Smooth muscle cell (in vitro differentiated cells): Measurements from ENCODE around the gene TPO. TPM values are rescaled to one million over a fixed set of nuclear protein-coding genes. Genes with fewer than 3 reads are reported as not detected.

Source experiments
- DNase-seq: peaks from one replicate; lab custom pipeline; 2025; ENCODE audit not compliant: unreplicated experiment; lab: John Stamatoyannopoulos, UW
- H2AFZ ChIP-seq: fragments of 200-600 bp; sonication (generic); 2 replicates; pipeline ENCODE4 v1.6.0; 2016; ENCODE audit warnings: antibody characterized with exemption, low read depth, mild to moderate bottlenecking
- H3F3A ChIP-seq: fragments of 200-600 bp; sonication (generic); 2 replicates; pipeline ENCODE4 v1.6.0; 2017; ENCODE audit warnings: antibody characterized with exemption, low read depth
- H3K27ac ChIP-seq: fragments of 200-600 bp; sonication (generic); 2 replicates; pipeline ENCODE4 v1.5.1; 2016; ENCODE audit warnings: low read depth, mild to moderate bottlenecking
- H3K27me3 ChIP-seq: fragments of 200-600 bp; sonication (generic); 2 replicates; pipeline ENCODE4 v1.6.1; 2016; ENCODE audit warnings: low read depth, mild to moderate bottlenecking
- H3K36me3 ChIP-seq: fragments of 200-600 bp; sonication (generic); 2 replicates; pipeline ENCODE4 v1.5.1; 2016; ENCODE audit warnings: low read depth
- H3K4me1 ChIP-seq: fragments of 200-600 bp; sonication (generic); 2 replicates; pipeline ENCODE4 v1.5.1; 2016; ENCODE audit warnings: low read depth
- H3K4me2 ChIP-seq: fragments of 200-600 bp; sonication (generic); 2 replicates; pipeline ENCODE4 v1.6.0; 2016; ENCODE audit warnings: mild to moderate bottlenecking
- H3K4me3 ChIP-seq: fragments of 200-600 bp; sonication (generic); 2 replicates; pipeline ENCODE4 v1.5.1; 2016; ENCODE audit warnings: mild to moderate bottlenecking
- H3K79me2 ChIP-seq: fragments of 200-600 bp; sonication (generic); 2 replicates; pipeline ENCODE4 v1.6.0; 2016; ENCODE audit warnings: low read depth, mild to moderate bottlenecking
- H3K9ac ChIP-seq: fragments of 200-600 bp; sonication (generic); 2 replicates; pipeline ENCODE4 v1.6.0; 2016; ENCODE audit warnings: low read depth
- H3K9me3 ChIP-seq: fragments of 200-600 bp; sonication (generic); replicated peaks from 2 replicates; pipeline ENCODE4 v1.5.1; 2016; ENCODE audit warnings: low read depth
- H4K20me1 ChIP-seq: fragments of 200-600 bp; sonication (generic); 2 replicates; pipeline ENCODE4 v1.6.0; 2016; ENCODE audit warnings: low read depth
- WGBS: methylation state at CpG from one replicate; pipeline ENCODE4 v1.1.7; 2016; ENCODE audit warnings: low lambda C conversion rate; 5-methylcytosine and 5-hydroxymethylcytosine counted together
- polyA plus RNA-seq: library from polyadenylated mRNA; unstranded; fragments of >200 nt; fragmentation: Nextera tagmentation; extraction: Ambion mirVana; gene quantifications from 2 replicates; pipeline ENCODE4 v1.2.1, GENCODE V29; 2016
- total RNA-seq: library from RNA; depleted of rRNA; stranded (reverse); fragments of >200 nt; gene quantifications from 2 replicates; pipeline ENCODE4 v1.2.3, GENCODE V29; 2014
- TF ChIP-seq, protein P1 (sequence below): fragments of 200-600 bp; sonication (generic); IDR thresholded peaks from 2 replicates; pipeline ENCODE4 v1.5.1; 2017; ENCODE audit warnings: borderline replicate concordance, mild to moderate bottlenecking, antibody characterized with exemption; ENCODE audit not compliant: insufficient read depth, poor library complexity, severe bottlenecking

Gene TPO
- total and polyA plus RNA-seq, 2 experiments from 2014 or later, result not detected

DNA sequence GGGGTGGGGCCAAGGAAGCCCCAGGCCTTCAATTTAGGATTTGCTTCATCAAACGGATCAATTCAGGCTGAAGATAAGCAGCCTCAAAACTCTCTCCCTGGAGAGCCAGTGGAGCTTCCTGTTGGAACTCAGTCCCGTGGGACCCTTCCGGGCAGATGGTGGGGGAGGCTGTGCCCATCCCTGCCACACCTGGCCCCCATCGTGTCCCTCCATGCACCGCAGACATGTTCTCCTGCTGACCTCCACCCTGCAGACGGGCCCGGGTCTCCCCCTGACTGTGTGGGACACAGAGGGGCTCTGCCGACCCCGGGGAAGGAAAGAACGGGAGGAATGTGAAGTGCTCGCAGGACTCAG is 144.2 kb downstream of the TPO start:
- no peak overlapping the region for H3K9ac ChIP-seq
- H3K79me2 ChIP-seq, result no peaks in the 10 kb centered on the region
- H2AFZ ChIP-seq, result no peak overlapping the region
- no peaks in the 10 kb centered on the region for H3K36me3 ChIP-seq
- peaks cover 6% of the 10 kb centered on the region for H3K4me1 ChIP-seq
- no peak overlapping the region for H3K4me2 ChIP-seq
- H4K20me1 ChIP-seq, result no peaks in the 10 kb centered on the region
- no peaks in the 10 kb centered on the region for H3K9me3 ChIP-seq
- no peak overlapping the region for H3K27ac ChIP-seq
- TF ChIP-seq, protein P1, sequence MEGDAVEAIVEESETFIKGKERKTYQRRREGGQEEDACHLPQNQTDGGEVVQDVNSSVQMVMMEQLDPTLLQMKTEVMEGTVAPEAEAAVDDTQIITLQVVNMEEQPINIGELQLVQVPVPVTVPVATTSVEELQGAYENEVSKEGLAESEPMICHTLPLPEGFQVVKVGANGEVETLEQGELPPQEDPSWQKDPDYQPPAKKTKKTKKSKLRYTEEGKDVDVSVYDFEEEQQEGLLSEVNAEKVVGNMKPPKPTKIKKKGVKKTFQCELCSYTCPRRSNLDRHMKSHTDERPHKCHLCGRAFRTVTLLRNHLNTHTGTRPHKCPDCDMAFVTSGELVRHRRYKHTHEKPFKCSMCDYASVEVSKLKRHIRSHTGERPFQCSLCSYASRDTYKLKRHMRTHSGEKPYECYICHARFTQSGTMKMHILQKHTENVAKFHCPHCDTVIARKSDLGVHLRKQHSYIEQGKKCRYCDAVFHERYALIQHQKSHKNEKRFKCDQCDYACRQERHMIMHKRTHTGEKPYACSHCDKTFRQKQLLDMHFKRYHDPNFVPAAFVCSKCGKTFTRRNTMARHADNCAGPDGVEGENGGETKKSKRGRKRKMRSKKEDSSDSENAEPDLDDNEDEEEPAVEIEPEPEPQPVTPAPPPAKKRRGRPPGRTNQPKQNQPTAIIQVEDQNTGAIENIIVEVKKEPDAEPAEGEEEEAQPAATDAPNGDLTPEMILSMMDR, result no peak
- no peaks in the 10 kb centered on the region for H3F3A ChIP-seq
- DNase-seq, result no peak
- no peaks in the 10 kb centered on the region for H3K27me3 ChIP-seq
- H3K4me3 ChIP-seq, result no peak overlapping the region
- 91% methylated on average over 11 of the region's 11 CpGs for WGBS

DNA sequence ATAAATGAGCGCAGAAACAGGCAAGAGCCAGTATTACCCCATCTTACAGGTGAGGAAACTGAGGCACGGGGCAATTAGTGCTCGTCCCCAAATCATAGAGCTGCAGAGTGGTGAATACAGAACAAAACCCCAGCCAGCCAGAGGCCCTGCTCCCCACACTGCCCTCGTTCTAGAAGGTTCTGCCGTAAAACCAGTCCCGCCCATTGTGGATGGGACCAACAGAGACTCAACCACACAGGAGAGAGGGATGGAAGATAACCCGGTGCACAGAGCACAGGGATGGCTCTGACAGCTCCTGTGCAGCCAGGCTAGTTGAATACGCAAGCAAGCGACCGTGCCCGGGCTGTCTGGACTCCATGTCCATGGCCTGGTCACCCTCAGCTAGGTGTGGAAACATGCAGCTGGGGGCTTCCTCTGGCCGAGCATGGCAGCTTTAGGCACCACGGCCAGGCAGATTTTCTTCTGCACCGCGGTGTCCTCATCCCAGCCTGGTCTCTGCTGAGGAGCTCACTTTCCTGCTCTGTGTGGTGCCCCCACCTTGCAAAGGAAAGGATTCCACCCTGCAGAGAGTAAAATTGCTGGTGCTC is 146.4 kb downstream of the TPO start:
- Histone ChIP-seq H2AFZ (no peak overlapping the region), H3K27ac (no peak overlapping the region), H3K27me3 (no peaks in the 10 kb centered on the region), H3K4me2 (no peak overlapping the region), H4K20me1 (no peaks in the 10 kb centered on the region), H3K4me3 (no peak overlapping the region), H3K4me1 (no peaks in the 10 kb centered on the region), H3K9ac (no peak overlapping the region), H3K9me3 (no peaks in the 10 kb centered on the region), H3K36me3 (no peaks in the 10 kb centered on the region), H3F3A (no peaks in the 10 kb centered on the region), H3K79me2 (no peaks in the 10 kb centered on the region)
- TF ChIP-seq, protein P1, result no peak
- 90% methylated on average over 15 of the region's 15 CpGs for WGBS
- no peak for DNase-seq

DNA sequence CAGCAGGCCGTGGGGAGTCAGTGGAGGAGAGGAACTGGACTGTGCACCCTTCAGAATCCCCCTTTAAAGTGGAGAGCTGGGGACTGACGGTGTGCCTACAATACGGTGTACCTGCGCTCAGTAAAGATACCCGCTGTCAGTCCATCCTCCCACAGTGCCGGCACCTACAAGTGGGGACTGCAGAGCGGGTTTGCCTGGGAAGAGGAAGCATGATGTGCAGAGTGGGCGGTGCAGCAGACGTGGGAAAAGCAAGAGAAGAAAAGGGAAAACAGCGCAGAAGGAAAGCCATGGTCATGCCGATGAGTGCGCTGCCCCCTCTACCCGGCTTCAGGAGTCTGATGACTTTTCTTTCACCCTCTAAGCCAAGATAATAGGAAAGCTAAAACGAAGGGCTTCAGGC is 148.0 kb downstream of the TPO start:
- Histone ChIP-seq H4K20me1 (no peaks in the 10 kb centered on the region), H3K4me3 (no peak overlapping the region), H2AFZ (no peak overlapping the region), H3K27me3 (no peaks in the 10 kb centered on the region), H3K79me2 (no peaks in the 10 kb centered on the region), H3K27ac (no peak overlapping the region), H3F3A (no peaks in the 10 kb centered on the region), H3K9ac (no peak overlapping the region), H3K9me3 (no peaks in the 10 kb centered on the region), H3K4me2 (no peak overlapping the region), H3K4me1 (no peaks in the 10 kb centered on the region), H3K36me3 (no peaks in the 10 kb centered on the region)
- TF ChIP-seq, protein P1, result no peak
- no peak for DNase-seq
- WGBS, result 76% methylated on average over 14 of the region's 14 CpGs

DNA sequence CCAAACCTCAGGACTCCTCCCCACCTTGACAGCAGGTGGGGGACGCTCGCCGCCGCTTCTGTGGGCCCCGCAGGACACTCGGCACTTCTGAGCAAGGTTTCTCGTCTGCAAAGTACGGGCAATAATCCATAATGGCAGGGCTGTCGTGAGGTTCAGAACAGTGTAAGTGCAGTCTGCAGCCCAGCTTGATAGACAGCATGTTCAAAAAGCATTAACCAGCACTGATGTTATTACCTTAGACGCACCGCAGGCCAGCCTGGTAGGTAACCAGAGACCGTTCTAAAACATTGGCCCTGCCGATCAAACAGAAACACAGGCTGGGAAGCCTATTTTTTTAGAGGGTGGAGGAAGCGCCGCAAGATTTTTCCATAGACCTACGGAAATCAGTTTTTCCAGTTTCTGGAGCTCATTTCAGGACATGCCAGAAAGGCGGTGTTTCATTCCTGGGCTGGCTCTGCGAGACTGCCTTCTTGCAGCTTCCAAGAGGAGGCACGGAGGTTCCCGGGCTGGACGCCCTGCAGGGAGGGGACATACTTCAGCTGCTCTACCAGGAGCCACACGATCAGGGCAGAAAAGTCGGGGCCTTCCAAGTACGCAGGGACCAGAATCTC is 148.7 kb downstream of the TPO start:
- Histone ChIP-seq H3K9ac (no peak overlapping the region), H3K79me2 (no peaks in the 10 kb centered on the region), H3K4me2 (no peak overlapping the region), H3K27ac (no peak overlapping the region), H2AFZ (no peak overlapping the region), H3F3A (no peaks in the 10 kb centered on the region), H3K4me1 (no peaks in the 10 kb centered on the region), H3K9me3 (no peaks in the 10 kb centered on the region), H3K27me3 (no peaks in the 10 kb centered on the region), H3K4me3 (no peak overlapping the region), H3K36me3 (no peaks in the 10 kb centered on the region), H4K20me1 (no peaks in the 10 kb centered on the region)
- WGBS, result 85% methylated on average over 24 of the region's 24 CpGs
- TF ChIP-seq, protein P1, result no peak
- DNase-seq, result no peak
